SK-MEL-5 (cell line): ENCODE measurements around the gene WNK2. TPM values are rescaled to one million over a fixed set of nuclear protein-coding genes. Genes with fewer than 3 reads are reported as not detected.

Experiments used
- DNase-seq: peaks from one replicate; pipeline ENCODE4 v3.0.0-alpha.2; 2016; ENCODE audit warnings: low read depth, low spot score
- in situ Hi-C: cut with HindIII; loops from 2 replicates; pipeline ENCODE4 v1.10.0; 2016; ENCODE audit warnings: low sequenced_read_pairs, high pct_unique_total_duplicates, low pct_unique_long_range_greater_than_20kb
- total RNA-seq: library from RNA; depleted of rRNA; stranded (reverse); fragments of >200 nt; shearing (Covaris generic); gene quantifications from 2 replicates; pipeline ENCODE4 v1.2.3, GENCODE V29; 2014

Gene WNK2
- total RNA-seq, 1 experiment from 2014 or later, result 2.4 TPM

- no peak for DNase-seq
- in situ Hi-C loops, result no loop called here
Measured at GRCh38 chr9:93288341-93288740, 104.4 kb downstream of the WNK2 start.

GRCh38 chr9:93288891-93289883 is 105.2 kb downstream of the WNK2 start:
- DNase-seq, result no peak

GRCh38 chr9:93290495-93291434 is 106.8 kb downstream of the WNK2 start:
- no peak for DNase-seq
- in situ Hi-C loops, result no loop called here

More at GRCh38 chr9:93288891-93289883, 105.2 kb downstream of the WNK2 start:
- in situ Hi-C loops, result no loop called here

GRCh38 chr9:93291536-93292287 is 107.8 kb downstream of the WNK2 start:
- in situ Hi-C loops, result no loop called here
- no peak for DNase-seq

- DNase-seq, result no peak
- in situ Hi-C loops, result no loop called here
Measured at GRCh38 chr9:93292288-93292615, 108.3 kb downstream of the WNK2 start.

- in situ Hi-C loops, result no loop called here
- no peak for DNase-seq
Measured at GRCh38 chr9:93292664-93293328, 108.9 kb downstream of the WNK2 start.

- in situ Hi-C loops, result no loop called here
- no peak for DNase-seq
Measured at GRCh38 chr9:93294011-93294410, 110.1 kb downstream of the WNK2 start.

GRCh38 chr9:93295031-93295430 is 111.1 kb downstream of the WNK2 start:
- in situ Hi-C loops, result no loop called here
- DNase-seq, result no peak

GRCh38 chr9:93295456-93296076 is 111.6 kb downstream of the WNK2 start:
- in situ Hi-C loops, result no loop called here

GRCh38 chr9:93296889-93297480 is 113.0 kb downstream of the WNK2 start:
- in situ Hi-C loops, result no loop called here
- DNase-seq, result no peak

More at GRCh38 chr9:93295456-93296076, 111.6 kb downstream of the WNK2 start:
- no peak for DNase-seq

- in situ Hi-C loops, result no loop called here
- DNase-seq, result no peak
Measured at GRCh38 chr9:93297659-93298497, 113.9 kb downstream of the WNK2 start.

- in situ Hi-C loops, result no loop called here
- DNase-seq, result no peak
Measured at GRCh38 chr9:93298498-93299417, 114.8 kb downstream of the WNK2 start.

GRCh38 chr9:93299418-93300174 is 115.7 kb downstream of the WNK2 start:
- in situ Hi-C loops, result no loop called here

GRCh38 chr9:93300175-93300572 is 116.2 kb downstream of the WNK2 start:
- DNase-seq, result no peak
- in situ Hi-C loops, result no loop called here

More at GRCh38 chr9:93299418-93300174, 115.7 kb downstream of the WNK2 start:
- no peak for DNase-seq
